ENCODE data around the gene SUMO3. TPM values are rescaled to one million over a fixed set of nuclear protein-coding genes. Genes with fewer than 3 reads are reported as not detected.
A peak's percentile ranks its signal among the peaks of the same experiment; 100 is the strongest.

SUMO3 gene
- total and polyA plus RNA-seq, 2 experiments from 2014 or later: 110 to 178 TPM

GRCh38 chr21:44800103-44800502 is 17.8 kb downstream of the SUMO3 start:
- H3K4me2 ChIP-seq (ENCODE audit: unreplicated experiment): peak overlapping the region; percentile 97
- no peak overlapping the region for H2AFZ ChIP-seq
- no peaks in the 10 kb centered on the region for H3K9me3 ChIP-seq (ENCODE audit: low read depth)
- peak overlapping the region; percentile 97 for H3K4me3 ChIP-seq
- in situ Hi-C loops (cut with MboI): loop anchor here (10.0 kb wide), 1 partner anchor 135 kb away; no protein-coding TSS in a partner anchor
- no peak overlapping the region for H3K27ac ChIP-seq
- H3F3A ChIP-seq (ENCODE audit: insufficient read depth): peaks cover 17% of the 10 kb centered on the region
- peaks cover 12% of the 10 kb centered on the region; the same call in 1 of the 2 replicates for H3K4me1 ChIP-seq (ENCODE audit: insufficient read depth)
- no peaks in the 10 kb centered on the region for H3K27me3 ChIP-seq (replicated peaks; ENCODE audit: insufficient read depth)
- peak; percentile 82 for DNase-seq
- TF ChIP-seq EZH2phosphoT487 (IDR thresholded peaks at IDR 0.05; ENCODE audit: insufficient read depth, low read depth) (no peak), EZH2 (IDR thresholded peaks at IDR 0.05; ENCODE audit: insufficient read depth, poor library complexity, severe bottlenecking) (no peak)
- peak overlapping the region; percentile 80 for H3K9ac ChIP-seq
- H3K79me2 ChIP-seq (ENCODE audit: insufficient read depth): peaks cover 92% of the 10 kb centered on the region
- H3K9me2 ChIP-seq (ENCODE audit: insufficient read depth): no peaks in the 10 kb centered on the region
- H4K20me1 ChIP-seq (ENCODE audit: insufficient read depth): no peaks in the 10 kb centered on the region; the same call in none of the 2 replicates
- peaks cover 18% of the 10 kb centered on the region for H3K36me3 ChIP-seq (ENCODE audit: low read depth)
- WGBS, 2 experiments (ENCODE audit: low coverage in 1 of 2, low lambda C conversion rate in 2 of 2, missing lambda C conversion rate in 2 of 2): 41% methylated on average over 12 of the region's 12 CpGs

- Histone ChIP-seq H3K36me3 (ENCODE audit: low read depth) (peaks cover 14% of the 10 kb centered on the region; the same call in 1 of the 2 replicates), H2AFZ (no peak overlapping the region), H3F3A (ENCODE audit: insufficient read depth) (peaks cover 17% of the 10 kb centered on the region), H3K4me1 (ENCODE audit: insufficient read depth) (peaks cover 12% of the 10 kb centered on the region; the same call in 1 of the 2 replicates), H3K9me3 (ENCODE audit: low read depth) (no peaks in the 10 kb centered on the region), H3K9ac (peak overlapping the region; percentile 80; the same call in 1 of the 2 replicates), H3K9me2 (ENCODE audit: insufficient read depth) (no peaks in the 10 kb centered on the region), H4K20me1 (ENCODE audit: insufficient read depth) (no peaks in the 10 kb centered on the region; the same call in none of the 2 replicates), H3K4me3 (peak overlapping the region; percentile 97; the same call in 1 of the 2 replicates), H3K27me3 (replicated peaks; ENCODE audit: insufficient read depth) (no peaks in the 10 kb centered on the region), H3K4me2 (ENCODE audit: unreplicated experiment) (peak overlapping the region; percentile 97), H3K27ac (no peak overlapping the region), H3K79me2 (ENCODE audit: insufficient read depth) (peaks cover 92% of the 10 kb centered on the region)
- in situ Hi-C loops (cut with MboI): loop anchor here (10.0 kb wide), 2 partner anchors 135 to 285 kb away; no protein-coding TSS in a partner anchor
- 93 to 100% methylated on average over 1 of the region's 1 CpG for whole genome bisulfite sequencing, 2 experiments (ENCODE audit: low coverage in 1 of 2, low lambda C conversion rate in 2 of 2, missing lambda C conversion rate in 2 of 2)
- no peak for TF ChIP-seq EZH2phosphoT487 (IDR thresholded peaks at IDR 0.05; ENCODE audit: insufficient read depth, low read depth)
- TF ChIP-seq EZH2 (IDR thresholded peaks at IDR 0.05; ENCODE audit: insufficient read depth, poor library complexity, severe bottlenecking): no peak
- DNase-seq: no peak
Measured at GRCh38 chr21:44799646-44800045, 18.2 kb downstream of the SUMO3 start.

- TF ChIP-seq EZH2phosphoT487 (IDR thresholded peaks at IDR 0.05; ENCODE audit: insufficient read depth, low read depth): no peak
- TF ChIP-seq EZH2 (IDR thresholded peaks at IDR 0.05; ENCODE audit: insufficient read depth, poor library complexity, severe bottlenecking): no peak
- in situ Hi-C loops (cut with MboI): loop anchor here (10.0 kb wide), 1 partner anchor 283 kb away; no protein-coding TSS in a partner anchor
- Histone ChIP-seq H3K9me3 (ENCODE audit: low read depth) (no peaks in the 10 kb centered on the region), H3K79me2 (ENCODE audit: insufficient read depth) (peaks cover 94% of the 10 kb centered on the region), H3K4me3 (no peak overlapping the region), H3K4me1 (ENCODE audit: insufficient read depth) (peaks cover 12% of the 10 kb centered on the region; the same call in 1 of the 2 replicates), H4K20me1 (ENCODE audit: insufficient read depth) (peaks cover 1% of the 10 kb centered on the region), H3K27me3 (replicated peaks; ENCODE audit: insufficient read depth) (no peaks in the 10 kb centered on the region), H3K27ac (no peak overlapping the region), H3K9ac (no peak overlapping the region), H3K9me2 (ENCODE audit: insufficient read depth) (no peaks in the 10 kb centered on the region), H3K4me2 (ENCODE audit: unreplicated experiment) (no peak overlapping the region), H2AFZ (no peak overlapping the region), H3K36me3 (ENCODE audit: low read depth) (peaks cover 3% of the 10 kb centered on the region; the same call in 1 of the 2 replicates), H3F3A (ENCODE audit: insufficient read depth) (peaks cover 18% of the 10 kb centered on the region)
- WGBS, 2 experiments (ENCODE audit: low coverage in 1 of 2, low lambda C conversion rate in 2 of 2, missing lambda C conversion rate in 2 of 2): 89 to 95% methylated on average over 2 of the region's 2 CpGs
- DNase-seq: no peak
Measured at GRCh38 chr21:44797775-44798174, 20.1 kb downstream of the SUMO3 start.

GRCh38 chr21:44795342-44795741 is 22.5 kb downstream of the SUMO3 start:
- Histone ChIP-seq H4K20me1 (ENCODE audit: insufficient read depth) (peaks cover 10% of the 10 kb centered on the region), H3K9ac (no peak overlapping the region), H3K4me2 (ENCODE audit: unreplicated experiment) (no peak overlapping the region), H3K79me2 (ENCODE audit: insufficient read depth) (peaks cover 100% of the 10 kb centered on the region), H3K27ac (no peak overlapping the region), H2AFZ (no peak overlapping the region), H3K36me3 (ENCODE audit: low read depth) (peaks cover 3% of the 10 kb centered on the region; the same call in 1 of the 2 replicates), H3K27me3 (replicated peaks; ENCODE audit: insufficient read depth) (no peaks in the 10 kb centered on the region), H3K4me3 (no peak overlapping the region), H3K4me1 (ENCODE audit: insufficient read depth) (peaks cover 8% of the 10 kb centered on the region), H3K9me2 (ENCODE audit: insufficient read depth) (no peaks in the 10 kb centered on the region), H3K9me3 (ENCODE audit: low read depth) (no peaks in the 10 kb centered on the region), H3F3A (ENCODE audit: insufficient read depth) (peaks cover 23% of the 10 kb centered on the region)
- in situ Hi-C loops (cut with MboI): loop anchor here (10.0 kb wide), 1 partner anchor 281 kb away; no protein-coding TSS in a partner anchor
- WGBS, 2 experiments (ENCODE audit: low coverage in 1 of 2, low lambda C conversion rate in 2 of 2, missing lambda C conversion rate in 2 of 2): 97 to 98% methylated on average over 11 of the region's 11 CpGs
- TF ChIP-seq EZH2phosphoT487 (IDR thresholded peaks at IDR 0.05; ENCODE audit: insufficient read depth, low read depth) (no peak), EZH2 (IDR thresholded peaks at IDR 0.05; ENCODE audit: insufficient read depth, poor library complexity, severe bottlenecking) (no peak)
- no peak for DNase-seq
